Fibroblast of skin of left biceps (primary cell): ENCODE data around the gene ICOSLG.
"Not testable (repeated sequence)": the region's sequence is repeated elsewhere in the genome, so short reads cannot be mapped to it uniquely, and the experiment has no call there.

Source experiments
- DNase-seq, 2 experiments: peaks; one replicate each; pipeline ENCODE4 v3.0.0-alpha.2; 2013; ENCODE audit warnings: low read depth in 2 of 2

The ICOSLG gene

DNA sequence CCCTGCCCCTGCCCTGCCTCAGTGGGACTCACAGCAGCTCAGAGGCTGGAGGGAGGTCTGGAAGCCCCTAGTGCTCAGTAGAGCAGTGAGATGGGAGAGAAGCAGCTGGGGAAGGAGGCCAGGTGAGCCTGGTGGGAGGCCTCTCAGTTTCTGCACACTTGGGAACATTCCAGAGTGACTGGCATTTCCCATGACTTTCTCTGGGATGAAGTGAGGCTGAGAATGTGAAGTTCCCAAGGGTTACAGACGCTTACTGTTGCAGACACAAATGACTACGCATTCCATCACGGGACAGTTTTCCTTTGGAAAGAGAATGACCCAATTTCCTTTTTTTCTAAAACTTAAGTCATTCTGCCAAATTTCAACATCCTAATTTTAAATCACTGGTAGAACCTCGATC, 59.2 kb downstream of the ICOSLG start:
- DNase-seq = not testable (repeated sequence)

DNA sequence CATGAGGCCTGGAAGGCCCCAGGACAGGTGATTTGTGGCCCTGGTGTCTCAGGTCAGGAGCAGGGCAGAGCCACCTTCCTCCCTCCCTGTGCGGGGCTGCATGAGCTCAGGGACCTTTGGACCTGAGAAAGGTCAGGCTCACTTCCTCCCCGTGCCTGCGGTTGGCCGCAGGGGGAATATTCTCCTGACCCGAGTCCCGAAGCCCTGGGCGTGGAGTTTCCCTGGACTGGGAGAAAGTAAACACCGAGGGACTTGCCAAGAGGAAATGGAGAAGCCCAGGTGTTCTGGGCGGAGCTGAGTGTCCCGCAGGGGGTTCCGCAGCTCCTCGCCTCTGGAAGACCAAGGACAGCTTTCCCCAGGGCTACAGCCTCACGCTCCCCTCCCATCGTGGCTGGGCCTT, 64.6 kb downstream of the ICOSLG start:
- not testable (repeated sequence) for DNase-seq

DNA sequence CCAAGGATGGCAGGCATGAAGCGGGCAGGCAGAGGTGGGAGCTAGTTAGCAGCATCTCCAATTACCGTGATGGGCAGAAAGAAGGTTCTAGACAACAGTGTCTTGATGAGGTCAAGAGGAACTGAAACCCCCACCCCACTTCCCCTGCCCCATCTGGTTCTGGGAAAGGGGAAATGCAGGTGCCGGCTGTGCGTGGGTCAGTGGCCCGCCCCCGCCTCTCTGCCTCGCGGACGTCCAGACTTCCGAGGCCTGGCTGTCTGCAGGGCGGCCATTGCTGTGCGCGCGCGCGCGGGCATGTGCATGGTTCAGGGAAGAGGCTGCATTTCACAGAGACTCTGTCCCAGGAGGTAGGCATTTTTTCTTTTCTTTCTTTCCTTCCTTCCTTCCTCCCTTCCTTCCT, 65.6 kb downstream of the ICOSLG start:
- DNase-seq = not testable (repeated sequence)
